ENCODE results near the gene RASGRF1. TPM values are rescaled to one million over a fixed set of nuclear protein-coding genes. Genes with fewer than 3 reads are reported as not detected.

The RASGRF1 gene
- total RNA-seq, 2 experiments from 2014 or later, result not detected

DNA sequence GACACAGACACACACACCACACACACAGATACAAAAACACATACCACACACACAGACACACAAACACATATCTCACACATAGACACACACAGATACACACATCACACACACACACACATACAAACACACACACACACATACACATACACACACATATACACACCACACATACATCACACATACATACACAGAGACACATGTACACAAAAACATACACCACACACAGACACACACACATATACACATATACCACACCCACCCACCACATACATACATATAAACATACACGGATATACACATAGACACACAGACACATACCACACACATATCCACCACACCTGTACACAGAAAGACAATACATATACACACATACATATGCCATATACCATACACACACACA lies 66.7 kb downstream of the RASGRF1 start:
- Mint-ChIP-seq H3K9me3 (peaks cover 3% of the 10 kb centered on the region), H3K27me3 (no peaks in the 10 kb centered on the region), H3K4me3 (no peak overlapping the region), H3K27ac (no peak overlapping the region), H3K4me1 (no peaks in the 10 kb centered on the region), H3K36me3 (ENCODE audit: low read depth) (no peaks in the 10 kb centered on the region)
- no peak for DNase-seq
- ChIA-PET POLR2A (no interaction called here), CTCF (no interaction called here)

DNA sequence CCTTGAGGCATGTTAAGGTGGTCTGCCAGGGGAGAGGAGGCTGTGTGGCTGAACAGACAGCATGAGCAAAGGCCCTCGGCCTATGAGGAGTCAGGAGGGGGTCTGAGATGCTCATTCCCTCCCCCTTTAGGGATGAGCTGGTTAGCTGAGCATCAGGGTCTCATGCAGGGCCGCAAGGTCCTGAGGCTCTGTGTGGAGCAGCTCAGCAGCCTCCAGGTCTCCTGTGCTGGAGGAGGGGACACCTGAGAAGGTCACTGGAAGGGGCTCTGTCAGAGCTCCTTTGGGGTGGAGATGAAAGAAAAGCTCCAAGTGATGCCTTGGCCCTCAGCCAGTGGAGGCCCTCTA lies 67.1 kb downstream of the RASGRF1 start:
- CTCF ChIA-PET, result no interaction called here
- H3K4me3 Mint-ChIP-seq, result no peak overlapping the region

DNA sequence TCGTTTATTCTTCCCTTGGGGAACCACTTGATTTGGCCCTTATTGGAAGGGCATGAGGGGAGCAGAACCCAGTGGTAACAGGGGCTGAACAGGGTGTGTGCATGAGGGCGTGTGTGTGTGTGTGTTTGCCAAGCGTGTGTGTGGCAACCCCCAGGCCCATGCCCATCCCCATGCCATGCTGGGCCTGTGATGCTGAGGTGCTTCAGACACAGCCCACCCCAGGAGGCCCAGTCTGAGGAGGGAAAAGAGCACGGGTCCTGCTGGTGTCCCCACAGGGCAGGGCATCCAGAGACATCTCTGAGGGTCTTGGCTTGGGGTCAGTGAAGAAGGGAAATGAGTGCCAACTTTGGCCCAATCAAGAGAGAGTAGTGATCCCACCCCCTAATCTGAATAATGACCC lies 71.6 kb downstream of the RASGRF1 start:
- Mint-ChIP-seq H3K9me3 (no peaks in the 10 kb centered on the region), H3K27ac (no peak overlapping the region), H3K27me3 (no peaks in the 10 kb centered on the region), H3K4me3 (no peak overlapping the region), H3K4me1 (no peaks in the 10 kb centered on the region), H3K36me3 (ENCODE audit: low read depth) (no peaks in the 10 kb centered on the region)
- DNase-seq, result no peak
- ChIA-PET POLR2A (no interaction called here), CTCF (no interaction called here)

More for the DNA sequence above, 67.1 kb downstream of the RASGRF1 start:
- H3K4me1 Mint-ChIP-seq, result no peaks in the 10 kb centered on the region
- DNase-seq, result no peak
- no peak overlapping the region for H3K27ac Mint-ChIP-seq
- H3K9me3 Mint-ChIP-seq, result peaks cover 3% of the 10 kb centered on the region
- no peaks in the 10 kb centered on the region for H3K27me3 Mint-ChIP-seq
- no peaks in the 10 kb centered on the region for H3K36me3 Mint-ChIP-seq (ENCODE audit: low read depth)
- POLR2A ChIA-PET, result no interaction called here

DNA sequence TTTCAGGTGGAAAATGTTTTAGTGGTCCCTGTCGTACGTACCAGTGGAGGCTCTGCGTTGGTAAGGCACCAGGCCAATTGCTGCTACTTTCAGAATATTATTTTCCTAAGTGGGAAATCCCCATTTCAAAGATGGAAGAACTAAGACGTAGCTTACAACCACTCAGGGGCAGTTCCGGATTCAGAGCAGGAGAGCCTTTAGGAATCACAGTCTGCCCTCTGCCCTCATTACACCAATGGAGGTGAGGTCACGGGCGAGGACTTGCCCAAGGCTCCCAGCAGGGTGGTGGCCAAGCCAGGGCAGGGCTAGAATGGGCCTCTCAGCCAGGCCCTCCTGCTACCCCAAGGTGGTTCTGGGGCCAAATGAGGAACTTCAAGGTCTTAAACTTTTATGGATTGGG lies 72.6 kb downstream of the RASGRF1 start:
- H3K36me3 Mint-ChIP-seq (ENCODE audit: low read depth), result no peaks in the 10 kb centered on the region
- CTCF ChIA-PET, result no interaction called here
- DNase-seq, result no peak
- H3K27me3 Mint-ChIP-seq, result no peaks in the 10 kb centered on the region
- no peaks in the 10 kb centered on the region for H3K4me1 Mint-ChIP-seq
- no peak overlapping the region for H3K27ac Mint-ChIP-seq
- no peaks in the 10 kb centered on the region for H3K9me3 Mint-ChIP-seq
- POLR2A ChIA-PET, result no interaction called here
- H3K4me3 Mint-ChIP-seq, result no peak overlapping the region

DNA sequence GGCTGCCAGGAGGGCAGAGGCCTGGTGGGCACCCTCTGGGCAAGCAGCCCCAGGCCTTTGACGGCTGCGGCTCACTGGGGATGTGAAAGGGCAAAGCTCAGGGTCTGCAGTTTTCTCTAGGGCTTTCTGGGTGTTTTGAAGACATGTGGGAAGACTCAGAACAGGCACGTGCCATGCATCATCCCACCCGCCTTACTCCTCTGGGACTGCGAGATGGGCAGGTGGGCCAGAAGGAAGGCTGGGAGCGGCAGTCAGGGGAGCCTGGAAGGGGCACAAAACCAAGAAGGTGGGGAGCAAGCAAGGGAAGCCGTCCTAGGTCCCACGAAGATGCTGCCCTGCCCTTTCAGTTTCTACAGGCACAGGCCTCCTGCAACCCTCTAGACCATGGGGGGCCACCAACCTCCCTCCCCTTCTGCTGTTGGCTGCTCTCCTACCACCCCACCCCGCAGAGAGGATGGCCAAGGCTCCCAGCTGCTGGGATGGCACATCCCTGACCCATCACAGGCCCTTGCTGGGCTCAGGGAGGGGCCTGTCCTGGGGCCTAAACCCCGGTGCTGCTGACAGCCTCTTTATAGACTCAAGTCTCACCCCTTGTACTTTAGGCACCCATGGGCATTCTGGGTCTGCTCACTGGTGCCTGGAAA lies 73.9 kb downstream of the RASGRF1 start:
- ChIA-PET POLR2A (no interaction called here), CTCF (interaction anchor here (0.5 to 1.1 kb wide), 3 partner anchors 10 to 346 kb away, joined by 3 to 4 read pairs (median 3); no protein-coding TSS in a partner anchor)
- Mint-ChIP-seq H3K27ac (no peak overlapping the region), H3K36me3 (ENCODE audit: low read depth) (no peaks in the 10 kb centered on the region), H3K4me3 (no peak overlapping the region), H3K27me3 (no peaks in the 10 kb centered on the region), H3K9me3 (no peaks in the 10 kb centered on the region), H3K4me1 (no peaks in the 10 kb centered on the region)
- DNase-seq, result no peak

DNA sequence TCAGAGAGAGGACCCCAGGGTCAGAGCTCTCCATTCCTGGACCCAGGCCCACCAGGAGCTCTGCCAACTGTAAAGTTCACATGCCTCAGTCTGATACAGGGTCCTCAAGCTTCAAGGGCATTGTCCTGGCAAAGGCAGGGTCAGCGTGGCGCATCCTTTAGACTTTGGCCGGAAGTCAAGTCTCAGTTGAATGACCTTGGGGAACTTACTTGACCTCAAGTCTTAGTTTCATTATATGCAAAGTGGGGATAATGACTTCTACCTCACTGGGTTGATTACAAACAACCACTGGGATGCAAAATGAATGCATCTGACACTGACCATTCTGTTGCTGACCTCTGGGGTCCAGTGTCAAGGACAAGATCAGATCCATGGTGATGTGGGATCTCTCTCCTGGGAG lies 75.2 kb downstream of the RASGRF1 start:
- no peaks in the 10 kb centered on the region for H3K36me3 Mint-ChIP-seq (ENCODE audit: low read depth)
- ChIA-PET CTCF (no interaction called here), POLR2A (no interaction called here)
- DNase-seq, result no peak
- no peak overlapping the region for H3K27ac Mint-ChIP-seq
- no peaks in the 10 kb centered on the region for H3K9me3 Mint-ChIP-seq
- no peaks in the 10 kb centered on the region for H3K4me1 Mint-ChIP-seq
- H3K4me3 Mint-ChIP-seq, result no peak overlapping the region
- no peaks in the 10 kb centered on the region for H3K27me3 Mint-ChIP-seq

DNA sequence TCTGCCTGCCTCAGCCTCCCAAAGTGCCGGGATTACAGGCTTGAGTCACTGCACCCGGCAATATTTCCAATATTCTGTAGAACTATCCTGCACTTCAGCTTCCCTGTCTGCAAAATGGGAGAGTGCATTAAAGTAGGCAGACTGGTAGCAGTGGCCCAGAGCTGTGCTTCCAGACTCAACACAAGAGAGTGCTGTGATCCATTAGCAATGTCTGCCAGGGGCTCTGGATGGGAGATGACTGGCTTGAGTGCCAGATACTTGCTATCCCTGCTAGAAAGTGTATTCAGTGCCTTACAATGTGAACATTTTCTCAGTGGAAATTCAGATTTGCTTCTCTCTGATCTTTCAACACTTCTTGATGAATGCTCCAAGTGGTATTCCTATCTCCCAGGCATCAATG lies 80.3 kb downstream of the RASGRF1 start:
- ChIA-PET POLR2A (no interaction called here), CTCF (no interaction called here)
- no peaks in the 10 kb centered on the region for H3K4me1 Mint-ChIP-seq
- no peaks in the 10 kb centered on the region for H3K36me3 Mint-ChIP-seq (ENCODE audit: low read depth)
- no peak for DNase-seq
- no peak overlapping the region for H3K4me3 Mint-ChIP-seq
- no peak overlapping the region for H3K27ac Mint-ChIP-seq
- H3K9me3 Mint-ChIP-seq, result no peaks in the 10 kb centered on the region
- H3K27me3 Mint-ChIP-seq, result no peaks in the 10 kb centered on the region

DNA sequence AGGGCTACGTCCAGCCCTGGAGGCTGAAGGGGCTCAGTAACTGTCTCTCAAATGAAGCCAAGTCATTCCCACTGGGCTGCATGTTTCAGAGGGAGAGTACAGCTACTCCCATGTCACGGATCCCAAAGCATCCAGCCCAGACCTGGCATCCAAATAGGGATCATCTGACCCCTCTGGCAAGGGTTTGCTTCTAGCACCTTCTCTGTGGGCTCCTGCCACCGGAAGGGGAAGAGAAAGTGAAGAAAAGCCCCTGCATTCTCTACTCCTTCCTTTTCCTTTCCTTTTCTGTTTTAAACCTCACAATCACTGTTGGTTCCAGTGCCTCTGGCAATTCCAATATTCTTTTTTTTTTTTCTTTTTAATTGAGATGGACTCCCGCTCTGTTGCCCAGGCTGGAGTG lies 81.2 kb downstream of the RASGRF1 start:
- ChIA-PET POLR2A (no interaction called here), CTCF (no interaction called here)
- H3K4me3 Mint-ChIP-seq, result no peak overlapping the region
- no peak for DNase-seq
- H3K27ac Mint-ChIP-seq, result no peak overlapping the region
- no peaks in the 10 kb centered on the region for H3K27me3 Mint-ChIP-seq
- H3K9me3 Mint-ChIP-seq, result no peaks in the 10 kb centered on the region
- no peaks in the 10 kb centered on the region for H3K36me3 Mint-ChIP-seq (ENCODE audit: low read depth)
- peaks cover 8% of the 10 kb centered on the region for H3K4me1 Mint-ChIP-seq

DNA sequence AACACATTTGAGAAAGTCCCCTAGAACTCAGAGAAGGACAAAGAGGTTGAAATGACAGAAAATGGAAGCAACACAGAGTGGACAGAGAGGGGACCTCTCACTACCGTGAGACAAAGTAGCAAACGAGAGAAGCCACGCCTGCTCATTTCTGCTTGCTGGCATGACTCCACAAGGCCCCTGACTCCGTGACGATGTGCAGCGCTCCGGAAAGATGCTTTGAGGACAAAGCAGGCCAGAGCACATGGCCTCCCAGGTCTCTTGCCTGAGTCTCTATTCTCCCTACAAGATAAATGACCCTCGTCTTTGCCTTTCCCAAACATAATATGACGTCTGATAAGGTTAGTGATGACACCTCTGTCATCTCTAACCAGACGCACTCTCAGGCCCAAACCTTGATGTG lies 81.9 kb downstream of the RASGRF1 start:
- Mint-ChIP-seq H3K4me1 (peaks cover 14% of the 10 kb centered on the region), H3K36me3 (ENCODE audit: low read depth) (no peaks in the 10 kb centered on the region), H3K4me3 (no peak overlapping the region), H3K27ac (no peak overlapping the region), H3K9me3 (no peaks in the 10 kb centered on the region), H3K27me3 (no peaks in the 10 kb centered on the region)
- POLR2A ChIA-PET, result no interaction called here
- CTCF ChIA-PET, result no interaction called here
- no peak for DNase-seq

DNA sequence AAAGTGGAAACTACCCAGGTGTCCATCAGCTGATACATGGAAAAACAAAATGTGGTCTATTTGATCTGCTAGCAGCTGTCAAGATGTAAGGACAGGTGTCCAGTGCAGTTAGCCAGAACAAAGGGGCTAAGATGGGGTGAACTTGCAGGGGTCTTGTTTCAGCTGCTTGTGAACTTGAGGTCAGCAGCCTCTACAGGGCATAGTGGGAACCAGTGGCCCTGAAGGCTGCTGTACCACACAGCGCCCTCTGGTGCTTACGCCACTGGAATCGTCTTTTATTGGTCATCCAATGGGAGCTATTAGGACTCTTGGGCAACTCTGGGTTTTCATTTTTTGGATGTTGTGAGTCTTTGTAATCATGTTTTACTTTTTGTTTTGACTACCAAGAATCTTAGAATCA lies 83.5 kb downstream of the RASGRF1 start:
- Mint-ChIP-seq H3K36me3 (ENCODE audit: low read depth) (no peaks in the 10 kb centered on the region), H3K27me3 (no peaks in the 10 kb centered on the region), H3K27ac (no peak overlapping the region), H3K4me3 (no peak overlapping the region), H3K9me3 (no peaks in the 10 kb centered on the region), H3K4me1 (peaks cover 14% of the 10 kb centered on the region)
- CTCF ChIA-PET, result interaction anchor here (0.9 to 1.9 kb wide), 5 partner anchors 9 to 134 kb away, joined by 3 to 7 read pairs (median 4); partner anchors contain the start of gene MORF4L1
- peak; percentile 22 for DNase-seq
- POLR2A ChIA-PET, result no interaction called here

DNA sequence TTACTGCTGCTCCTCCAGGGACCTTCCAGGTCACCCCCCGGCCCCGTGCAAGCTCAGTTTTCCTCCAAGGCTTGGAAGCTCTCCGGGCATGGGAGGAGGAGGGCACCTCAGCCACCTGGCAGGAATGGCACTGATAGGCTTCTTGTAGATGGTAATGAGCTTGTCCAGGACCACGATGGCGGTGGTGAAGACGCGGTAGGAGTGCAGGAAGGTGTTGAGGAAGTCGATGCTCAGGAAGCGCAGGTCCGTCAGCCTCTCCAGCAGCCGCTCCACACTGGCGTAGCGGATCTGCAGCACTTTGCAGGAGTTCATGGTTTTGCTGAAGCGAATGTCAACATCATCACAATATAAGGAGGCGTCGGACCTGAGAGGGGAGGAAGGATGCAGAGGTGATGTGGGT lies 84.5 kb downstream of the RASGRF1 start:
- ChIA-PET CTCF (interaction anchor here (0.8 to 1.9 kb wide), 4 partner anchors 8 to 57 kb away, joined by 3 to 7 read pairs (median 4); no protein-coding TSS in a partner anchor), POLR2A (no interaction called here)
- no peak for DNase-seq
- no peak overlapping the region for H3K27ac Mint-ChIP-seq
- H3K9me3 Mint-ChIP-seq, result no peaks in the 10 kb centered on the region
- peaks cover 14% of the 10 kb centered on the region for H3K4me1 Mint-ChIP-seq
- no peaks in the 10 kb centered on the region for H3K36me3 Mint-ChIP-seq (ENCODE audit: low read depth)
- no peak overlapping the region for H3K4me3 Mint-ChIP-seq
- H3K27me3 Mint-ChIP-seq, result no peaks in the 10 kb centered on the region

DNA sequence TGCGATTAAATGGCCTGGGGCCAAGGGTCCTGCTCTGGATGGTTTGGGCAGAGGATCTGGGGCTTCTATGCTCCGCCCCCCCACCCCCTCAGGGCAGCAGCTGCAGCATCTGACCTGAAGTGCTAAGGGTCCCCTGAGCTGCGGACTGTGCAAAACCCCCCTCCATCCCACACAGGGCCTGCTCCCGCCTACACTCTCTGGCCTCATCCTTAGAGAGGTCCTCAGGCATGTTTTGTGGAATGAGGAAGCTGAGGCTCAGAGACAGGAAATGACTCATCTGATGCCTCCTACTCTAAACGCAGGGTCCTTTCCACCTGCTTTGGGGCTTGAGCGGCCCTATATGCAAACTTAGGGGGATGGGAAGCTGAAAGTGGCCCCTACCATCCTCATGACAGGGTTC lies 86.2 kb downstream of the RASGRF1 start:
- peak overlapping the region; percentile 19 for H3K27ac Mint-ChIP-seq
- H3K27me3 Mint-ChIP-seq, result peaks cover 1% of the 10 kb centered on the region
- ChIA-PET CTCF (interaction anchor here (1.3 kb wide), 1 partner anchor 24 kb away, joined by 3 read pairs; no protein-coding TSS in a partner anchor), POLR2A (no interaction called here)
- H3K9me3 Mint-ChIP-seq, result no peaks in the 10 kb centered on the region
- no peak overlapping the region for H3K4me3 Mint-ChIP-seq
- H3K36me3 Mint-ChIP-seq (ENCODE audit: low read depth), result no peaks in the 10 kb centered on the region
- DNase-seq, result peak; percentile 7
- H3K4me1 Mint-ChIP-seq, result peaks cover 14% of the 10 kb centered on the region

DNA sequence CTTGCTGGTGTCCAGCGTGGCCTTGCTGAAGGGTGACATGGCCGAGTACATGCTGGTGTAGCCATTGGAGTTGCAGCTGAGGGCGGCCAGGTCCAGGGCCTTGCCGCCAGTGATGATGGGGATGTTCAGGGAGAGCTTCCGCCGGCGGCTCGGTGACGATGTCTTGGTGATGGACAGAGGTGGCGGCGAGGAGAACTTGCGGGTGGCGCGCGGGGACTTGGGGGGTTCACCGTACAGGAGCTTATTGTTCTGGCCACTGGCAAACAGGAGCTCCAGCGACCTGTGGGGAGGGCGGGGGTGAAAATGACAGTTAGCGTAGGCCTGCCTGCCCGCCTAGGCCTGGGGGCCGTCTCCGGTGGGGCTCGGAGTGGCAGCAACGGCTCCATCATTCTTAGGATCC lies 86.7 kb downstream of the RASGRF1 start:
- CTCF ChIA-PET, result interaction anchor here (1.3 kb wide), 1 partner anchor 25 kb away, joined by 3 read pairs; no protein-coding TSS in a partner anchor
- POLR2A ChIA-PET, result no interaction called here
- Mint-ChIP-seq H3K9me3 (no peaks in the 10 kb centered on the region), H3K4me1 (peaks cover 14% of the 10 kb centered on the region), H3K27ac (peak overlapping the region; percentile 19), H3K27me3 (peaks cover 1% of the 10 kb centered on the region), H3K4me3 (no peak overlapping the region), H3K36me3 (ENCODE audit: low read depth) (no peaks in the 10 kb centered on the region)
- no peak for DNase-seq

DNA sequence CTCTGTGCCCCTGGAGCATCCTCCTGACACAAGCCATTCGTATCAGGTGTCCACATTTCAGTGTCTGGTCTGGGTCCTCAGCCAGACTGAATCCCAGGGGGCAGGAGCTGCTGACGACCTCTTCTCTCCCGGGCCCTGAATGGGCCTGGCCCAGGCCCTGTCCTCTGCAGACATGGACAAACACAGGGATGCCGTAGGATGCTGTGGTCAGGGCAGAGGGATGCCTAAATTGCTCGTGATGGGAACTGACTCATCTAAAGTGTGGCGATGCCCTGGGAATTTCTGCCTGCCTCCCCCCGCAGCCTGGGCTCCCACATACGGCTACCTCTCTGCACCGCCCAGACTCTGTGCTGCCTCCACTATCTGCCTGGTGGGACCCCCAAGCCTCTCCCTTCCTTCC lies 87.3 kb downstream of the RASGRF1 start:
- Mint-ChIP-seq H3K4me1 (peaks cover 14% of the 10 kb centered on the region), H3K9me3 (no peaks in the 10 kb centered on the region), H3K4me3 (no peak overlapping the region), H3K27ac (no peak overlapping the region), H3K27me3 (peaks cover 1% of the 10 kb centered on the region), H3K36me3 (ENCODE audit: low read depth) (no peaks in the 10 kb centered on the region)
- ChIA-PET CTCF (no interaction called here), POLR2A (no interaction called here)
- DNase-seq, result no peak

Measured in activated CD4-positive, alpha-beta T cell treated with anti-CD3 and anti-CD28 coated beads, Interleukin-2, amount 10 ng/mL, durations not matched to agents 7 days and 5 days (primary cell).